Activated CD8-positive, alpha-beta T cell treated with anti-CD3 and anti-CD28 coated beads for 36 hours (primary cell): ENCODE measurements around the gene CRP. TPM values are rescaled to one million over a fixed set of nuclear protein-coding genes. Genes with fewer than 3 reads are reported as not detected.
"Not testable (repeated sequence)": the region's sequence is repeated elsewhere in the genome, so short reads cannot be mapped to it uniquely, and the experiment has no call there.

Experiments
- ATAC-seq: fragments of 200-7000 bp; cut with Tn5 transposase; one replicate; pipeline ENCODE4 v1.10.0; 2021; ENCODE audit warnings: mild to moderate bottlenecking, moderate library complexity
- CTCF ChIA-PET: fragments of 350-600 bp; sonication (Branson Sonifier 250); formaldehyde crosslinking; loops from one replicate; lab custom pipeline; 2021; ENCODE audit warnings: antibody characterized with exemption; lab: Charles Lee
- POLR2A ChIA-PET: fragments of 350-600 bp; sonication (Branson Sonifier 250); formaldehyde crosslinking; loops from one replicate; lab custom pipeline; 2021; ENCODE audit warnings: antibody characterized with exemption; lab: Charles Lee
- DNase-seq: peaks from one replicate; pipeline ENCODE4 v3.0.0-alpha.2; 2020
- H3K27ac Mint-ChIP-seq: one replicate; pipeline ENCODE4 v1.8.0; 2021; ENCODE audit warnings: mild to moderate bottlenecking, mixed read lengths
- H3K27me3 Mint-ChIP-seq: one replicate; pipeline ENCODE4 v1.8.0; 2021; ENCODE audit warnings: mixed read lengths
- H3K36me3 Mint-ChIP-seq: one replicate; pipeline ENCODE4 v1.8.0; 2021; ENCODE audit warnings: low read depth, mixed read lengths
- H3K4me1 Mint-ChIP-seq: one replicate; pipeline ENCODE4 v1.8.0; 2021; ENCODE audit warnings: low read depth, mixed read lengths
- H3K4me3 Mint-ChIP-seq: one replicate; pipeline ENCODE4 v1.8.0; 2021; ENCODE audit warnings: mild to moderate bottlenecking, moderate library complexity, mixed read lengths
- H3K9me3 Mint-ChIP-seq: one replicate; pipeline ENCODE4 v1.8.0; 2021; ENCODE audit warnings: mixed read lengths
- intact Hi-C: fragments of 100-400 bp; cut with micrococcal nuclease; formaldehyde crosslinking; loops from one replicate; pipeline ENCODE4 v1.10.0; 2022
- total RNA-seq, 2 experiments: library from RNA; stranded (reverse); gene quantifications; one replicate each; pipeline ENCODE4 v1.2.3, GENCODE V29; 2021
- TF ChIP-seq, protein P1 (sequence below): fragments of 200-600 bp; IDR thresholded peaks from one replicate; pipeline ENCODE4 v1.8.0; 2022; ENCODE audit warnings: antibody characterized with exemption, mild to moderate bottlenecking

Gene CRP
- total RNA-seq, 2 experiments from 2014 or later: not detected

DNA sequence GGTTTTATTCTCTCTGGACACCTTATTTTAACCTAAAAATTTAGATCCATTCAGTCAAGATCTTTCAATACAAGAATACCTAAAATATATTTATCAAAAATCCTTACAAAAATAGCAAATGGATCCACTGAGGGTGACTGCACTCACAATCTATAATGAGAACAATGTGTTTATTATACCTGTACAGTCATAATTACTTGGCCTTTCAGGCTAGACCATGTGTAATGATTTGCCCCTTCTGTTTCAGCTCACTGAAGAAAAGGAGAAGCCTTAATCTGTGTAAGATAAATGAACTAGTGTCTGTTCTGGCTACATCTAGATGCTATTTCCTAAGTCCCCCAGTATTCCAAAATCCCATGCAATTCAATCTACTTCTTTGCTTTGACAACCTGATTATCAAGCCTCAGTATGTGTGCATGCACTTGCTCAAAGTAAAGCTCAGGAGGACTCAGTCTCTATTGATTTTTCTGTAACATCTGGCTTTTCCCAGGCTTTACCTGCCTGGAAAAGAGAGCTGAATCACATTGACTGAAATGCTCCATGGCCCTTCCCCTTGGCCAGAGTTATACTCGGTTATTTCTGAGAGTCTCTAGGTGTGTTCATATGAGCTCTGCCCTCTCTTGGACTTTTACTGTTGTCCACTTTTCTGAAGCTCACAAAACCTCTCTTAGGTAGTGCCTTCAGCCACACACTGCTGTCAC, 27.6 kb downstream of the CRP start:
- peaks cover 9% of the 10 kb centered on the region for H3K27me3 Mint-ChIP-seq
- TF ChIP-seq, protein P1, sequence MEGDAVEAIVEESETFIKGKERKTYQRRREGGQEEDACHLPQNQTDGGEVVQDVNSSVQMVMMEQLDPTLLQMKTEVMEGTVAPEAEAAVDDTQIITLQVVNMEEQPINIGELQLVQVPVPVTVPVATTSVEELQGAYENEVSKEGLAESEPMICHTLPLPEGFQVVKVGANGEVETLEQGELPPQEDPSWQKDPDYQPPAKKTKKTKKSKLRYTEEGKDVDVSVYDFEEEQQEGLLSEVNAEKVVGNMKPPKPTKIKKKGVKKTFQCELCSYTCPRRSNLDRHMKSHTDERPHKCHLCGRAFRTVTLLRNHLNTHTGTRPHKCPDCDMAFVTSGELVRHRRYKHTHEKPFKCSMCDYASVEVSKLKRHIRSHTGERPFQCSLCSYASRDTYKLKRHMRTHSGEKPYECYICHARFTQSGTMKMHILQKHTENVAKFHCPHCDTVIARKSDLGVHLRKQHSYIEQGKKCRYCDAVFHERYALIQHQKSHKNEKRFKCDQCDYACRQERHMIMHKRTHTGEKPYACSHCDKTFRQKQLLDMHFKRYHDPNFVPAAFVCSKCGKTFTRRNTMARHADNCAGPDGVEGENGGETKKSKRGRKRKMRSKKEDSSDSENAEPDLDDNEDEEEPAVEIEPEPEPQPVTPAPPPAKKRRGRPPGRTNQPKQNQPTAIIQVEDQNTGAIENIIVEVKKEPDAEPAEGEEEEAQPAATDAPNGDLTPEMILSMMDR: no peak
- H3K9me3 Mint-ChIP-seq: no peaks in the 10 kb centered on the region
- H3K27ac Mint-ChIP-seq: no peak overlapping the region
- CTCF ChIA-PET: interaction anchor here (1.5 kb wide), 1 partner anchor 13 kb away, joined by 3 read pairs; no protein-coding TSS in a partner anchor
- no peak overlapping the region for H3K4me3 Mint-ChIP-seq
- DNase-seq: no peak
- intact Hi-C loops: no loop called here
- POLR2A ChIA-PET: interaction anchor here (1.1 kb wide), 1 partner anchor 235 kb away, joined by 3 read pairs; no protein-coding TSS in a partner anchor
- ATAC-seq: no peak
- no peaks in the 10 kb centered on the region for H3K36me3 Mint-ChIP-seq
- no peaks in the 10 kb centered on the region for H3K4me1 Mint-ChIP-seq

DNA sequence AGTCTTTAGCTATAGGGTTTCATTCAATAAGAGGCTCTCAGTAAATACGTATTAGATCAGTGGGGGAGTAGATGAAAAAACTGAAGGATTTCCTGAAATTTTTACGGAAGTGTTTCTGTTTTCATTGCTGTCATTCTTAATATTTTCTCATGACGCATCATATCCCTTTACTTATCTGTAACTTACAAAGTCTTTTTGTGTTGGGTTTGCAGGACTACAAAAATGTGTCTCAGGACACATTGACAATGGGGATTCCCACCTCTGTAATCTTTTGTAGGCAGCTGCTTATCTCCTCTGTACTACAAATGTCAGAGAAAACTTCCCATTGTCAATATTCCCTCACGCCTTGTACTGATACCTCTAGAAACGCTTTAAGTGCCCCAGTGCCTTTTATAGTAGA, 35.5 kb downstream of the CRP start:
- no peaks in the 10 kb centered on the region for H3K4me1 Mint-ChIP-seq
- no peaks in the 10 kb centered on the region for H3K36me3 Mint-ChIP-seq
- H3K27ac Mint-ChIP-seq: no peak overlapping the region
- DNase-seq (no peak), ATAC-seq (no peak)
- CTCF ChIA-PET: no interaction called here
- POLR2A ChIA-PET: no interaction called here
- no peaks in the 10 kb centered on the region for H3K9me3 Mint-ChIP-seq
- no peak overlapping the region for H3K4me3 Mint-ChIP-seq
- peaks cover 10% of the 10 kb centered on the region for H3K27me3 Mint-ChIP-seq
- intact Hi-C loops: no loop called here
- TF ChIP-seq, protein P1: no peak

DNA sequence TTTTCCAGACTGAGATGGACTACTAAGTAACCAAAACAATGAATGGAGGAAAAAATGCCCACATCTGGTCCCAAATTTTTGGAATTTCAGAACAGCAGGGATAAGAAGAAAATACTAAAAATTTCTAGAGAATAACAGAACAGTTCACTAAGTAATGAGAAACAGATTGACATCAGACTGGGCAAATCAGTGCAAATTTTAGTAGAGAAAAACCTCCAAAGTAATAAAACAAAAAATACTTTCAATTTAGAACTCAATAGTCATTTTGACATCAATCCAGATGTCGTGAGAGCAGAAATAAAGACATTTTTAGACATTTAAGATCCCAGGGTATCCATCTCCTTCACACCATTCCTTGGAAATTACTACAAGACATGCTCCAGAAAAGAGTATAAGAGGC, 39.3 kb downstream of the CRP start:
- ATAC-seq (no peak), DNase-seq (no peak)
- ChIA-PET CTCF (no interaction called here), POLR2A (no interaction called here)
- Mint-ChIP-seq H3K27me3 (peaks cover 12% of the 10 kb centered on the region), H3K4me3 (no peak overlapping the region), H3K36me3 (no peaks in the 10 kb centered on the region), H3K4me1 (no peaks in the 10 kb centered on the region), H3K27ac (no peak overlapping the region), H3K9me3 (no peaks in the 10 kb centered on the region)
- TF ChIP-seq, protein P1: no peak
- intact Hi-C loops: no loop called here

- POLR2A ChIA-PET, ATAC-seq: not testable (repeated sequence)
These were observed 42.0 kb downstream of the CRP start for GRCh38 chr1:159672390-159672789.

GRCh38 chr1:159669338-159669737, 45.1 kb downstream of the CRP start:
- POLR2A ChIA-PET: no interaction called here
- peaks cover 11% of the 10 kb centered on the region for H3K27me3 Mint-ChIP-seq
- no peaks in the 10 kb centered on the region for H3K4me1 Mint-ChIP-seq
- no peaks in the 10 kb centered on the region for H3K36me3 Mint-ChIP-seq
- peaks cover 5% of the 10 kb centered on the region for H3K9me3 Mint-ChIP-seq
- TF ChIP-seq, protein P1: no peak
- intact Hi-C loops: no loop called here
- no peak overlapping the region for H3K4me3 Mint-ChIP-seq
- no peak overlapping the region for H3K27ac Mint-ChIP-seq
- no peak for ATAC-seq
- DNase-seq: no peak
- CTCF ChIA-PET: no interaction called here

More at GRCh38 chr1:159672390-159672789, 42.0 kb downstream of the CRP start:
- CTCF ChIA-PET, H3K27ac Mint-ChIP-seq, H3K9me3 Mint-ChIP-seq, H3K27me3 Mint-ChIP-seq, H3K4me3 Mint-ChIP-seq, intact Hi-C loops, DNase-seq, H3K36me3 Mint-ChIP-seq, H3K4me1 Mint-ChIP-seq: not testable (repeated sequence)
